Mesothelial cell of epicardium (in vitro differentiated cells): ENCODE measurements around the gene PSORS1C1. TPM values are rescaled to one million over a fixed set of nuclear protein-coding genes. Genes with fewer than 3 reads are reported as not detected.

ENCODE experiments used
- DNase-seq, 2 experiments: peaks; one replicate each; pipeline ENCODE4 v3.0.0; 2021; ENCODE audit warnings: low spot score in 2 of 2; ENCODE audit not compliant: unreplicated experiment in 2 of 2
- H3K27ac Mint-ChIP-seq: 2 replicates; pipeline ENCODE4 v1.8.0; 2021; ENCODE audit warnings: mixed read lengths
- H3K27me3 Mint-ChIP-seq: 2 replicates; pipeline ENCODE4 v1.8.0; 2021; ENCODE audit warnings: low read depth, mixed read lengths
- H3K36me3 Mint-ChIP-seq: 2 replicates; pipeline ENCODE4 v1.8.0; 2021; ENCODE audit warnings: mixed read lengths
- H3K4me1 Mint-ChIP-seq: 2 replicates; pipeline ENCODE4 v1.8.0; 2021; ENCODE audit warnings: mixed read lengths
- H3K4me3 Mint-ChIP-seq: 2 replicates; pipeline ENCODE4 v1.8.0; 2021; ENCODE audit warnings: mild to moderate bottlenecking, moderate library complexity, mixed read lengths
- H3K9me3 Mint-ChIP-seq: 2 replicates; pipeline ENCODE4 v1.8.0; 2021; ENCODE audit warnings: mixed read lengths
- CTCF ChIP-seq: fragments of 200-600 bp; sonication (generic); IDR thresholded peaks from one replicate; pipeline ENCODE4 v1.5.0; 2021; ENCODE audit warnings: antibody characterized with exemption; ENCODE audit not compliant: unreplicated experiment
- total RNA-seq: library from RNA; stranded (reverse); gene quantifications from 3 replicates; pipeline ENCODE4 v1.2.1, GENCODE V29; 2021

PSORS1C1 gene
- total RNA-seq, 1 donor from 2014 or later, result 1.1 TPM

DNA sequence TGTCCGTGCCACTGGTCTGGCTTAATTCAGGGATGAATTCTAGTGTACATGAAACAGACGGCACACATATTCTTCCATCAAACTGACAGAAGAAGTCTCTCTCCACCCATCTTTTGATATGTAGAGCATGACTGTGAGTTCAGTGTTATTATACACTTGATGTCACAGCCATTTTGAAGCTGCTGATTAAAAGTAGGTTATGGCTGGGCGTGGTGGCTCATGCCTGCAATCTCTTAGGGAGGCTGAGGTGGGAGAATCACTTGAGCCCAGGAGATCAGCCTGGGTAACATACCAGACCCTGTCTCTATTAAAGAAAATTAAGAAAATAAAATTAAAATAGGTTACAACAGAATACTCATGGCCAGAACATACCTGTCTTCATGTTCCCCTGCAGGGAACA lies 22.9 kb upstream of the PSORS1C1 start:
- Mint-ChIP-seq H3K36me3 (no peaks in the 10 kb centered on the region), H3K4me3 (no peak overlapping the region), H3K27me3 (no peaks in the 10 kb centered on the region), H3K9me3 (no peaks in the 10 kb centered on the region), H3K27ac (no peak overlapping the region), H3K4me1 (peaks cover 12% of the 10 kb centered on the region)
- no peak for TF ChIP-seq CTCF
- DNase-seq, result no peak

DNA sequence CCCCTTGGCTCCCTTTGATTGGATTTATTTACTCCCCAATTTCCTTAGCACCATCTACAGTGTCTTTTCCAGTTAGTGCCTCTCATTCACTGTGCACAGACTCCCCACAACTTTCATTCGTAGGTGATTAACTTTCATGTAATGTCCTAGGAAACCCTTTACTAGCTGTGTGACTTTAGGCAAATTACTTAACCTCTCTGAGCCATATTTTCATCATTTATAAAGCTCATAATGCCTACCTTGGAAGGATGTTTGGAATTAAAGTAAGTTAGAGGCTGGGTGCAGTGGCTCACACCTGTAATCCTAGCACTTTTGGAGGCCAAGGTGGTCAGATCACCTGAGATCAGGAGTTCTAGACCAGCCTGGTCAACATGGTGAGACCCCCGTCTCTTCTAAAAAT lies 22.4 kb upstream of the PSORS1C1 start:
- peaks cover 9% of the 10 kb centered on the region for H3K4me1 Mint-ChIP-seq
- TF ChIP-seq CTCF, result no peak
- H3K4me3 Mint-ChIP-seq, result no peak overlapping the region
- no peaks in the 10 kb centered on the region for H3K27me3 Mint-ChIP-seq
- H3K27ac Mint-ChIP-seq, result no peak overlapping the region
- no peaks in the 10 kb centered on the region for H3K36me3 Mint-ChIP-seq
- no peaks in the 10 kb centered on the region for H3K9me3 Mint-ChIP-seq
- no peak for DNase-seq

DNA sequence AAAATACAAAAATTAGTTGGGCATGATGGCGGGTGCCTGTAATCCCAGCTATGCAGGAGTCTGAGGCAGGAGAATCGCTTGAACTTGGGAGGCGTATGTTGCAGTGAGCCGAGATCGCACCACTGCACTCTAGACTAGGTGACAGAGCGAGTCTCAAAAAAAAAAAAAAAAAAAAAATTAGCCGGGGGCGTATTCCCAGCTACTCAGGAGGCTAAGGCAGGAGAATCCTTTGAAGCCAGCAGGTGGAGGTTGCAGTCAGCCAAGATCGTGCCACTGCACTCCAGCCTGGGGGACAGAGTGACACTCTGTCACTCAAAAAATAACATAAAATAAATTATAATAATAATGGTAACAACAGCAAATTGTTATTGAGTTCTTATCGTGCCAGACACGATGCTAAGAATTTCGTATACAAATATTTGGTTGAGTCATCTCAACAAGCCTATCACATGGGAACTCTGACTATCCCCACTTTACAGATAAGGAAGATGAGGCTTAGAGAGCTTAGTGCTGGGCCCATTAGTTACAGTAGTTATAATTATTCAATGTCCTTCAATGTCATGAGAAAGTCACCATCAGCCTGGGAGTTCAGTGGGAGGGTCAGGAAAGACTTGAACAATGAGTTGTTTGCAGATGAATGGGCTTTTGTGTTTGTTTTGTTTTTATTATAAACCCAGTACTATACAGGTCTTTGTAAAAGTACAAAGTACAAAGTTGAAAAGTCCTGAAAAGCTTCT lies 21.7 kb upstream of the PSORS1C1 start:
- Mint-ChIP-seq H3K4me1 (peaks cover 8% of the 10 kb centered on the region), H3K9me3 (no peaks in the 10 kb centered on the region), H3K36me3 (no peaks in the 10 kb centered on the region), H3K4me3 (no peak overlapping the region), H3K27me3 (no peaks in the 10 kb centered on the region), H3K27ac (no peak overlapping the region)
- DNase-seq, result no peak
- TF ChIP-seq CTCF, result no peak

DNA sequence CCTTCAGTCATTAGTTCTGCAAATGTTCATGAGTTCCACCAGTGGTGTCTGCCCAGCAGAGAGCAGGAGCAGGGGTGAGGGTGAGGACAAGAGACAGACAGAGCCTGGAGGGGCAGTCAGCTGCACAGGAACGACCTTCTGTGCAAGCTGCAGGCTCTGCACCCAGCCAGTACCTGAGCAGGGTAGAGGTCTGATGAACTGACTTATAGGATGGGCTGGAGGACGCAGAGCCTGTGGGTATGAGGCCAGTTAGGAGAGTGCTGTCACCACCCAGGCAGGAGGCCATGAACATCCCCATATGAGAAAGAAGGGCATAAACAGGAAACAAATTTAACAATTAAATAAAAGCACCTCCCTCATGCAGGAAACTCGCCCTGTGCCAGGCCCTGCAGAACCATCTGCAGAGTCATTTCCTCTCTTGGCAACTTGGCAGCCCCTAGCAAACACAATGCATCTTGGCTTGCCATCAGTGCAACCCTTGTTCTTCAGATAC lies 20.2 kb upstream of the PSORS1C1 start:
- H3K36me3 Mint-ChIP-seq, result no peaks in the 10 kb centered on the region
- DNase-seq, result no peak
- H3K4me3 Mint-ChIP-seq, result no peak overlapping the region
- no peak for TF ChIP-seq CTCF
- no peak overlapping the region for H3K27ac Mint-ChIP-seq
- H3K4me1 Mint-ChIP-seq, result peaks cover 8% of the 10 kb centered on the region
- H3K9me3 Mint-ChIP-seq, result no peaks in the 10 kb centered on the region
- no peaks in the 10 kb centered on the region for H3K27me3 Mint-ChIP-seq

- Mint-ChIP-seq H3K36me3 (no peaks in the 10 kb centered on the region), H3K4me1 (peaks cover 8% of the 10 kb centered on the region), H3K27me3 (no peaks in the 10 kb centered on the region), H3K27ac (no peak overlapping the region), H3K9me3 (no peaks in the 10 kb centered on the region), H3K4me3 (no peak overlapping the region)
- DNase-seq, result no peak
- TF ChIP-seq CTCF, result no peak
Measured at GRCh38 chr6:31096215-31096614, 18.4 kb upstream of the PSORS1C1 start.
